Measurements from ENCODE around the gene CYTH3.

Gene CYTH3

DNA sequence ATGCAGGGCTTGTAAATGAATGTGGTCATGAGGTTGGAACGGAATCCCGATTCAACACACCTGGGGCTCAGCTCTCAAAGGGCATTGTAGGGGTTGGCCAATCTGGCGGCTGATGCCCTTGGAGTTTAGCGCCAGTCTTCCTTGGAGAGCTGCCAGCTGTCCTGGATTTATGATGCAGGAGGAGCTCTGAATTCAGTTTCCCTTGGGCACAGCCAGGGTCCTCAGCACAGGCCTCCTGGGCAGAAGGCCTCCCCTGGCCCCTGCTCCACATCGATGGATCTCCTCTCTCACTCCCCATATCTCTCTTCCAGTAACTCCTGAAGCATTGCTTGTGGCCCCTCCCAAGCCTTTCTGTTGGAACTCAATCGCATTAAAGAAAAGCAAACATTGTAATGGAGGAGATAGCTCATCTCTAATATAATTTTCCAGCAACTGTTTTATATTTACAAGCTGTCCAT lies 985 bp upstream of the CYTH3 start:
- H3K4me3 ChIP-seq (replicated peaks; ENCODE audit: low read depth, low read length), result no peak overlapping the region
- DNase-seq (ENCODE audit: low read depth), result no peak
- TF ChIP-seq, protein P1, sequence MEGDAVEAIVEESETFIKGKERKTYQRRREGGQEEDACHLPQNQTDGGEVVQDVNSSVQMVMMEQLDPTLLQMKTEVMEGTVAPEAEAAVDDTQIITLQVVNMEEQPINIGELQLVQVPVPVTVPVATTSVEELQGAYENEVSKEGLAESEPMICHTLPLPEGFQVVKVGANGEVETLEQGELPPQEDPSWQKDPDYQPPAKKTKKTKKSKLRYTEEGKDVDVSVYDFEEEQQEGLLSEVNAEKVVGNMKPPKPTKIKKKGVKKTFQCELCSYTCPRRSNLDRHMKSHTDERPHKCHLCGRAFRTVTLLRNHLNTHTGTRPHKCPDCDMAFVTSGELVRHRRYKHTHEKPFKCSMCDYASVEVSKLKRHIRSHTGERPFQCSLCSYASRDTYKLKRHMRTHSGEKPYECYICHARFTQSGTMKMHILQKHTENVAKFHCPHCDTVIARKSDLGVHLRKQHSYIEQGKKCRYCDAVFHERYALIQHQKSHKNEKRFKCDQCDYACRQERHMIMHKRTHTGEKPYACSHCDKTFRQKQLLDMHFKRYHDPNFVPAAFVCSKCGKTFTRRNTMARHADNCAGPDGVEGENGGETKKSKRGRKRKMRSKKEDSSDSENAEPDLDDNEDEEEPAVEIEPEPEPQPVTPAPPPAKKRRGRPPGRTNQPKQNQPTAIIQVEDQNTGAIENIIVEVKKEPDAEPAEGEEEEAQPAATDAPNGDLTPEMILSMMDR (IDR thresholded peaks at IDR 0.05; ENCODE audit: low read length, missing control alignments), result no peak

DNA sequence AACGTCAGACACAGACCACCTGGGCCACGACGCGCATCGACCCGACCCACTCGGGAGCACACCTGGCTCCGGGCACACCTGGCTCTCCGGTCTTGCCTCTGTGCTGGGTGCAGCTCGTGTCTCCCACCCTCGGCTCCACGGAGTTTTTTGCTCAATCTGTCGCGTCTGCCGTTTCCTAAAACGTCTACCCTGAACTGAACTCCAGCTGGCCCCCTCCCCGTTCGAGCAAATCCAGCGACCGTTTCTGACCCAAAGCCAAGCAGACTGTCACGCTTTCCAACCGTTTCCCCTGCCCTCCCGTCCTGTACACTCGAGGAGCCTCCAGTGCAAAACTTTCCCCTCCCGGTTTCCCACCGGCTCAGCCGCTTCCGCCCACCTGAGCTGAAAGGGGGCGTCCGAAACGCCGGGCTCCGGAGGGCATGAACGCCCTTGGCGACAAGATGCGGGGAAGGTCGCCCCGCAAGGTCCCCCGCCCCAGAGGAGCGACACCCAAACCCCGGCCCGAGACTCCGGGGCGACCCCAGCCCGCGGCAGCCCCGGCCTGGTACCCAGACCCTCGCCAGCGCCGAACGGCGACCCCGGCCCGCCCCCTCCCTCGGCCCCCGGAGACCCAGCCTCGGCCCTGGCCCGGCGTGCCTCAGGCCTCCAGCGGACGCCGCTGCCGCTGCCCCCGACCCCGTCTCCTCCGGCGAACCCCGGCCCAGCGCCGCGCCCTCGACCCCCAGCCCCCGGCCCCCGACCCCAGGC lies 557 bp downstream of the CYTH3 start:
- H3K4me3 ChIP-seq (replicated peaks; ENCODE audit: low read depth, low read length), result peak overlapping the region; percentile 75
- TF ChIP-seq, protein P1 (IDR thresholded peaks at IDR 0.05; ENCODE audit: low read length, missing control alignments), result no peak
- no peak for DNase-seq (ENCODE audit: low read depth)

DNA sequence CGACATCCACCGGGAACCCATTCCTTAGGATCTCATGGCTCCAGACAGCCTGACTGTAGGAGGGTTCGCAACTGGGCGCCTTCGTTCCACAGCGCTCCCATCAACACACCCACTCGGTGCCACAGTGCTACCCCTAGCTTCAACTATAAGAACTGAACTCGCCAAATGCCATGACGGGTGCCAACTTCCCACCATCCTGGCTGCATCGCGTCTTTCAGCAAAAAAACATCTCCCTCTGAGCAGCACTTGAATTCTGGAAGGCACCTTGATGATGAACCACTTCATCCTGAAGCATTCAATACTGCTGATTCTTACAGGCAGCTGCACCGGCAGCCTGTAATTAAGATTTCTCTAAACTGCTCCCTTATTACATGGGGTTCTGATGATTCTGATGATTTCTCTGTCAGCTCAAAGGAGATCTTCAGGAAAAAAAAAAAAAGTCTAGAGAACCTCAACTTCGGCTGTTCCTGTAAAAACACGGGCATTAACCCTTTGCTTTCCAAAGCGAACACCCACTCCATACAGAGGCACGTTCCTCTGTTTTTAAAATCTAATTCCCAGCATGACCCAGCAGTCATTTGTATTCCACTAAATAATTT lies 1.3 kb downstream of the CYTH3 start:
- H3K4me3 ChIP-seq (replicated peaks; ENCODE audit: low read depth, low read length), result peak overlapping the region; percentile 75
- DNase-seq (ENCODE audit: low read depth), result peak; percentile 57

DNA sequence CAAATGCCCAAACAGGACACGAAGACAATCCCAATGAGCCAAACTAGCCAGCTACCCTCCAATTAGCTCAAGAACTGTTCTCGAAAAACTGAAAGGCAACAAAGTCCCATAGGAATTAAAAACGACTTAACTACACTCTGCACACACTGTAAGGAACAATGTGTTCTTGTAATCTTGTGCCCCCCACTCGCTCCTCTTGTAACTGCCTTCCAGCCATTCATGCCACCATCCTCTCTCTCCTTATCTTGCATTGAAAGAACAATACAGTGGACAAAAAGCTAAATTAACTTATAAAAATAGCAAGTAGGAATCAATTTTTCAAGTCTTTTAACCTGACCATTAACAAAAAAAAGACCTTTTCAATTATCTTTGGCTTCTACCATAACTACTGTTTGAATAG lies 2.9 kb downstream of the CYTH3 start:
- TF ChIP-seq, protein P1 (IDR thresholded peaks at IDR 0.05; ENCODE audit: low read length, missing control alignments), result no peak
- DNase-seq (ENCODE audit: low read depth), result no peak
- no peak overlapping the region for H3K4me3 ChIP-seq (replicated peaks; ENCODE audit: low read depth, low read length)

More for the DNA sequence above, 1.3 kb downstream of the CYTH3 start:
- TF ChIP-seq, protein P1 (IDR thresholded peaks at IDR 0.05; ENCODE audit: low read length, missing control alignments), result peak; percentile 54

DNA sequence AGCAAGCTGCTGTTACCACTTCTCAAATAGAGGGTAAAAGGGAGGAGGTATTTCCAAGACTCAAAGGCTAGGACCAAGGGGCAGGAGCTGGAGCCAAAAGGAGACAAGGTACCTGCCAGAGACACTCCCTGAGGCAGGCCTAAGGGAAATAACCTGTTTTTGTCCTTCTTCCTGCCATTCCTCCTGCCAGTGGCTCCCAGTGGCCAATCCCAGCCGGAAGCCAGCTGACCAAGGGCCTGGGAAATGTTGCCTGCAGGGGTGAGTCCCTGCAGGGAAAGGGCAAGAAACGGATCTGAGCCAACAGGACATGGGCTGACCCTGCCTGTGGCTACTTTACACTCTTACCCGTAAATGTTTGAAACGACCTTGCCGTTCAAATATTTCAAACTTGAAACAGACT lies 3.5 kb downstream of the CYTH3 start:
- no peak for DNase-seq (ENCODE audit: low read depth)

DNA sequence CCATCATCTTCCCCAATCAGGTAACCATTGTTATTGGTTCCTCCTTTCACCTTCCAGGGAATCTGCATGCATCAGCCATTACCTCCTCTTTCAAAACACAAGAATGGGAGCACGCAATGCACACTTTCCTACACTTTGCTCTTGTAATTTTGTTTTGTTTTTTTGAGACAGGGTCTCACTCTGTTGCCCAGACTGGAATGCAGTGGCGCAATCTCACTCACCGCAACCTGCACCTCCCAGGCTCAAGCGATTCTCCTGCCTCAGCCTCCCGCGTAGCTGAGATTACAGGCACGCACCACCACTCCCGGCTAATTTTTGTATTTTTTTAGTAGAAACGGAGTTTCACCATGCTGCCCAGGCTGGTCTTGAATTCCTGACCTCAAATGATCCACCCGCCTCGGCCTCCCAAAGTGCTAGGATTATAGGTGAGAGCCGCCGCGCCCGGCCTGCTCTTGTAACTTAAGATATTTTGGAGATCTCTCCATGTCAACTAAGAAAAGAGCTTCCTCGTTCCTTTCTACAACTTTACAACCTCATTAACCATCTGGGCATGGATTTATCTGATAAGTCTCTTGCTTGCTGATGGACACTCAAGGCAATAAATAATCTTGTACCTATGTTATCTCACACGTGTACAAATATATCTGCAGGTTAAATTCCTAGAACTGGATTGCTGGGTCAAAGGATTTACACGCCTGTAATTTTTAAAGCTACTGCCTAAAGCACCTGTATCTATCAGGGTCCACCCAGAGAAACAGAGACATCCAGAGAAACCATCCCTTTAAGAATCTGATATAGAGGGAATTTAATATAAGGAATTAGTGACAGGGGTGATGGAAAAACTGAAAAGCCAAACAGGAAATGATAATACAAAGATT lies 4.2 kb downstream of the CYTH3 start:
- H3K4me3 ChIP-seq (replicated peaks; ENCODE audit: low read depth, low read length), result no peak overlapping the region
- TF ChIP-seq, protein P1 (IDR thresholded peaks at IDR 0.05; ENCODE audit: low read length, missing control alignments), result no peak
- no peak for DNase-seq (ENCODE audit: low read depth)

More for the DNA sequence above, 3.5 kb downstream of the CYTH3 start:
- H3K4me3 ChIP-seq (replicated peaks; ENCODE audit: low read depth, low read length), result no peak overlapping the region
- TF ChIP-seq, protein P1 (IDR thresholded peaks at IDR 0.05; ENCODE audit: low read length, missing control alignments), result no peak

Data from fibroblast of pulmonary artery (primary cell).